GM21723 (cell line): ENCODE results near the gene RPL18.
"Not testable (repeated sequence)": the region's sequence is repeated elsewhere in the genome, so short reads cannot be mapped to it uniquely, and the experiment has no call there.

Source experiments
- ATAC-seq: cut with Tn5 transposase; IDR thresholded peaks from one replicate; pipeline ENCODE4 v1.9.1; 2021; ENCODE audit warnings: mild to moderate bottlenecking, moderate library complexity; ENCODE audit not compliant: unreplicated experiment

The RPL18 gene

DNA sequence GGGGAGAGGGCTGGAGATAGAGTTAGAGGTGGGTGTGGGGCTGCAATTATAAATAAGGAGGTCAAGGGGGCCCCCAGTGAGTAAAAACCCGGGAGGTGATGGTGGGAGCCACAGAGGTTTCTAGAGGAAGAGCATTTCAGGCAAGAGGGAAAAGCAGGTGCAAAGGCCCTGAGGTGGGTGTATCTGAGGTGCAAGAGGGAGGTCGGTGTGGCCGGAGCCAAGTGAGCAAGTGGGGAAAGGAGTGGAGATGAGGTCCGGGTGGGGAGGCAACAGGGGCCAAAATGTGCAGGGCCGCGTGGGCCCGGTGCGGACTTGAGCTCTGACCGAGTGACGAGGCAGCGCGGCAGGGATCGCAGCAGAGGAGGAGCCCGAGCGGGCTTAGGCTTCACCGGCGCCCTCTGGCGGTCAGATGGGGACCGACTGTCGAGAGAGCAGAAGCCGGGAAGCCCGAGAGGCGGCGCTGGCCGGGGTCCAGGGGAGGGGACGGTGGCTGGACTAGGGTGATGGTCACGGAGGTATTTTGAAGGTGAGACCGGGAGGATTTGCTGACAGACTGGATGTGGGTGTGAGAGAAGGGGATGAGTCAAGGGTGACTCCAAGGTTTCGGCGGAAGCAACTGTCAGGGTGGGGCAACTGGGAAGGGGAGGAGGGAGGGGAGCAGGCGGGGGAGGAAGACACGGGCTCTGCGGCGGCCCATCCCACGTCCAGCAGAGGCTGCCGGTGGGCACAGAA is 30.1 kb downstream of the RPL18 start:
- ATAC-seq = no peak

DNA sequence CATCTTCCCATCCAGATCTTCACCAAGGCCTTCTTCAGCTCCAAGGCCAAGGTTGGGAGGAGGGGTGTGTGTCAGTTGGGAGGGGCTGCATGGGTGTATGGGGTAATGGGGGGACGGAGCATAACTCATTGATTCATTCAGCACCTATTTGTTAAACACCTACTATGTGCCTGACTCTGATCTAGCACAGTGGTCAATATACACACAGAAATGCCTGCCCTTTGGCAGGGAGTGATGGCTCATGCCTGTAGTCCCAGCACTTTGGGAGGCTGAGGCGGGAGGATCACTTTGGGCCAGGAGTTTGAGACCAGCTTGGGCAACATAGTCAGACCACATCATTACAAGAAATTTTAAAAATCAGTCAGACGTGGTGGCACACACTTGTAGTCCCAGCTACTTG is 31.6 kb downstream of the RPL18 start:
- ATAC-seq = no peak

DNA sequence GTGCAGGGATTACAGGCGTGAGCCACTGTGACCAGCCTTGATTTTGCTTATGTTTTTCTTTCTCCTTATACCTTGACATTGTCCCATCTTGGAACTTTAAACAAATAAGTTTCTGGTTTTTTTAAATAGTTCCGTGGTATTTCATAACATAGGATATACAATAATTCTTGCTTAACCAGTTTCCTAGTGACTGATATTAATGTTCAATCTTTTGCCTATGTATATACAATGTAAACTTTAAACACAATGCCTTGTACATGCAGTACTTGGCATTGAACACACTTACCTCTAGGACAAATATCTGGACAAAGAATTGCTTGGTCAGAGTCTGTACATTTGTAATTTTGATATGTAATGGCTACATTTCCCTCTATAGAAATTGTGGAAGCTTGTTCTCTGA is 36.8 kb downstream of the RPL18 start:
- no peak for ATAC-seq

DNA sequence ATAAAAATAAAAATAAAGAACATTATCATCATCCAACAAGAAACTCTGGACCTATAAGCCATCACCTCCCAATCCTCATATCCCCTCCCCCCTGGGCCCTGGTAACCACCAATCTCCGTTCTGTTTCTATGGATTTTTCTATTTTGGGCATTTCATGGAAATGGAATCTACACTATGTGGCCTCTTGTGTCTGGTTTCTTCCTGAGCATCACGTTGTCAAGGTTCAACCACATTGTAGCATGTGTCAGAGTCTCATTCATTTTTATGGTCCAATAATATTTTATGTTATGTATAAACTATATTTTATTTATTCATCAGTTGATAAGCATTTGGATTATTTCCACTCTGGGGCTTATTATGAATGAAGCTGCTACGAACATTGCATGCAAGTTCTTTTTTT is 40.1 kb downstream of the RPL18 start:
- no peak for ATAC-seq

DNA sequence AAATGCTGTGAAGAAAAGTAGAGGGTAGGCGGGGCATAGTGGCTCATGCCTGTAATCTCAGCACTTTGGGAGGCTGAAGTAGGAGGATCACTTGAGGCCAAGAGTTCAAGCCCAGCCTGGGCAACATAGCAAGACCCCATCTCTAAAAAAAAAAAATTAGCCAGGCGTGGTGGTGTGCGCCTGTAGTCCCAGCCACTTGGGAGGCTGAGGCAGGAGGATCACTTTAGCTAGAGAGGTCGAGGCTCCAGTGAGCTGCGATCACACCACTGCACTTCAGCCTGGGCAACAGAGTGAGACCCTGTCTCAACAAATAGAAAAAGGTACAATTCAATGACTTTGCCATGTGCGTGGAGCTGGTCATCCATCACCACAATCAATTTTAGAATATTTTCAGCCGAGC is 41.1 kb downstream of the RPL18 start:
- not testable (repeated sequence) for ATAC-seq

DNA sequence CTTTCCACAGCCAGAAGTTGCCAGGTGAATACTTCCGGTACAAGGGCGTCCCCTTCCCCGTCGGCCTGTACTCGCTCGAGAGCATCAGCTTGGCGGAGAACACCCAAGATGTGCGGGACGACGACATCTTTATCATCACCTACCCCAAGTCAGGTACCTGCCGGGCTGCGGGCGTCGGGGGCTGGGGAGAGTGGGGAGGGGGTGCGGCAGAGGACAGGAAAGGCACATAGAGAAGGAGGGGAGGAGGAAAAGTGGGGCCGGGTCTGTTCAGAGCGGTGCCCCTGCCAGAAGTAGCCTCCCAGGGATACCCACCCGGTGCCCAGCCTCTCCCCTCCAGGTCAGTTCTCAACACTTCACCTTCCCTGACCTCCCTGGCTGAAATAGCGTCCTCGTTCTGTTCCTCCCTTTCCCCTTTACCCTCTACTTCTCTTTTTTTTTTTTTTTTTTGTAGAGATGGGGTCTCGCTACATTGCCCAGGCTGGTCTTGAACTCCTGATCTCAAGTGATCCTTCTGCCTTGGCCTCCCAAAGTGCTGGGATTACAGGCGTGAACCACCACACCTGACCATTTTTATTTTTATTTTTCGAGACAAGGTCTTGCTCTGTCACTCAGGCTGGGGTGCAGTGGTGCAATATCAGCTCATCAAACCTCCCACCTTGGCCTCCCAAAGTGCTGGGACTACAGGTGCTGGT is 42.9 kb downstream of the RPL18 start:
- ATAC-seq = no peak

DNA sequence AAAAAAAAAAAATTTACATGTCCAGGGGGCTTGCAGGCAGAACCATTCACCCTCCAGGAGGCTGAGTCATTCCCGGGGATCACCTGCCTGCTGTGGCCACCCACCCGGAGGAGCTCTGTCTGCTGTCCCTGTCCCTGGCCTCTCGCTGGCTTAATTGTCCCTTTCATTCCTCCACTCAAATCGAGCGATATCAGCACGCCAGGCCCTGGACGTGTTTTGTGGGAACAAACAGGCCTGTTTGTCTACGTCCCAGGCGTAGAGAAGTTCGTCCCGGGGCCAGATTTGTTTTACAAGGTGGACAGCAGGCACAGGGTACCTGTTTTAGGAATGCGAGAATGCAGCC is 45.8 kb downstream of the RPL18 start:
- no peak for ATAC-seq

DNA sequence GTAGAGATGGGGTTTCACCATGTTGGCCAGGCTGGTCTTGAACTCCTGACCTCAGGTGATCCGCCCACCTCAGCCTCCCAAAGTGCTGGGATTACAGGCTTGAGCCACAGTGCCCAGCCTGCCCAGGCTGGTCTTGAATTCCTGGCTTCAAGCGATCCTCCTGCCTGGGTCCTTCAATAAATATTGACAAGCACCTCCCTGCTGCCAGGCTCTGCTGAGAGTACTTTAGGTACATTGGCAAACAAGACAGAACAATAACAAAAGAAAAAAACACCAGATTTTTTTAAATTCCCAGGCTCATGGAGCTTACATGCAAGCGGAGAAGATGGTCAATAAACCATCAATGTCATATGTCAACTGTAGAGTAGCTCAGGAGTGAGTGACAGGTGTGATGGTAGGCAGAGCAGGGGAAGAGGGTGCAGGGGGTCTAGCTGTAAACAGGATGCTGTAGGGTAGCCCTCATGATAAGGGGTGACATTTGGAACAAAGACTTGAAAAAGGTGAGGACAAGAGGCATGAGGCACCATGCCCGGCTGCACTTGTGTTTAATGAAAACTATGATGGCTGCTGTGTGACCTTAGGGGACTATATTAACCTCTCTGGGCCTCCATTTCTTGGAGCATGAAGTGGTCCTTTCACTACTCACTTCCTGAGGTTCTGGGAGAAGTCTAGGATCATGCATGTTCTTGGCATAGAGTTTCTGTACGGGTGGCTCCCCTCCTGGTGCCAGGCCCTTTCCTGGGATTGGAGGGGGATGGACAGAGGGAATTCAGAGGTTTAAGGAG is 47.4 kb downstream of the RPL18 start:
- no peak for ATAC-seq

DNA sequence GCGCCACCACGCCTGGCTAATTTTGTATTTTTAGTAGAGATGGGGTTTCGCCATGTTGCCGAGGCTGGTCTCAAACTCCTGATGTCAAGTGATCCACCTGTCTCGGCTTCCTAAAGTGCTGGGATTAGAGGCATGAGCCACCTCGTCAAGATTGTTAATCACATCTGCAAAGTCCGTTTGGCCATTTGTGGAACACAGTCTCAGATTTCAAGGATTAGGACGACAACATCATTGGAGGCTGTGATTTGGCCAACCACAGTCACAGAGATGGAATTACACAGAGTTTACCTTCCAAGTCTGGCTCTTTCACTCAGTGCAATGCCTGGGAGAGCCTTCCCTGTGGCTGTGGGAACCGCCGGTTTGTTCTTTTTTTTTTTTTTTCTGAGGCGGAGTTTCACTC is 49.2 kb downstream of the RPL18 start:
- no peak for ATAC-seq

DNA sequence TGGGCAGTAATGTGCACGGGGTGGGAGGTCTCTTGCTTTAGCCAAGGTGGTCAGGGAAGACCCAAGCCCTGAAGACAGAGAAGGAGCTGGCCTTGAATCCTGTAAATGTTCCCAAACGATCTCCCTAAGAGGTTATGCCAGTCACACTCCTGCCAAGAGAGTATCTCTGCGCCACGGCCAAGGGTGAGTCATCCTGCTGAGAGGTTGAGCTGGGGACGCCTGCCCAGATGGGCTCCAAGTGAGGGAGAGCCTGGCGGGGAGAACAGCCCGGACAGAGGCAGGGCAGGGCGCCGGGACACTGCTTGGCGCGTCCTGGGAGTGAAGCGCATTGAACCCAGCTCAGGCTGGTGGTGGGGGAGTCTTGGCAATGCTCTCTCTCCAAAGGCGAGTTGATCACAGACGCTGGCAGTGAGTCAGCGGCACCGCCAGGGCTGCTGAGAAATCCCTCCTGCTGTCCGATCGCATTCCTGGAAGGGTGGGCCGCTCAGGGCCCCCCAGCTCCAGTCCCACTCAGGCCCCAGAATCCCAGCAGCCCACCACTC is 50.6 kb downstream of the RPL18 start:
- no peak for ATAC-seq
